Activated T-helper 9 cell treated with anti-CD3 and anti-CD28 coated beads, Interleukin-2, amount 50 U/mL, for 16 hours (primary cell): ENCODE results near the gene THBS2.
"Not testable (repeated sequence)": the region's sequence is repeated elsewhere in the genome, so short reads cannot be mapped to it uniquely, and the experiment has no call there.

Source experiments
- DNase-seq: peaks from one replicate; pipeline ENCODE4 v3.0.0-alpha.2; 2020; ENCODE audit warnings: low read depth

Gene THBS2

DNA sequence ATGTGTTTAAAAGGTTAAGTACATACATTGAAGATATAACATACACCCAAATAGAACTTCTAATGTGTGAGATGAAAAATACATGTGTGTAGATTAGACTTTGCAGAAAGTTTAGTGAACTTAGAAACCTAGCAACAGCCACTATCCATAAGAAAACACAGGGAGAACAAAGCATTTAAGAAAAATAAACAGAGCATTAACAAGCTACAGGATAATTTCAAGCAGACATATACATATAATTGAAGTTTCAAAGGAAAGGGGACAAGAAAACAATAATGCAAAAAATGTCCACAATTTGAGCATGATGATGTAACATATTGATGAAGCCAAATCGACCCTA, 18.2 kb upstream of the THBS2 start:
- DNase-seq: no peak

DNA sequence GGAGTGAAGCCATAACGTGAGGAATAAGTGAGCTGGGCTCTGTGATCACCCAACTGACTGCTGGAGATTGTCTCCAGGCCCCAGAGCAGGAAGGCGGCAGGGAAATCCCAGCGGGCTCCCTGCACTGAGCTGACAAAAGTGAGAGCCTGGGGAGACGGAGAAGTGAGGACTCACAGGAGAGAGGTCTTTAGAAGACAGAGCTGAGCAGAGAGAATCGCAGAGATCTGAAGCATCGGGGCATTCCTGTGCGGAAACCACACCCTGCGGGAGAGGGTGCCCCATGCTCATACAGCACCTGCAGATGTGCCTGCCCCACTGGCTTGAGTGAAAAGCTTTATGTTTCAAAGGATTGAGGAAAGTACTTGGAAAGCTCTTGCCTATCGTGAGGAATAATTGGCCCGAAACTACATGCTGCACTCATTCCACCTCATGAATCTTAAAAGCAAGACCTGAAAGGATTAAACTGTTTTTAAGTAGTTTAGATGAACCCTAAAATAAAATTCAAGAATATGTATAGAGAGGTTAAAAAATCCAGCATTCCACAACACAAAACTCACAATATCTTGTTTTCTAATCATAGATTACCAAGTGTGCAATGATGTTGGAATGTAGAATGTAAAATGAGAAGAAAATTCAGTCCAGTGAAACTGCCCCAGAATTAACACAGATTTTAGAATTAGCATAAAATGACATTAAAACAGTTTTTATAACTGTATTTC, 17.7 kb upstream of the THBS2 start:
- DNase-seq: no peak

DNA sequence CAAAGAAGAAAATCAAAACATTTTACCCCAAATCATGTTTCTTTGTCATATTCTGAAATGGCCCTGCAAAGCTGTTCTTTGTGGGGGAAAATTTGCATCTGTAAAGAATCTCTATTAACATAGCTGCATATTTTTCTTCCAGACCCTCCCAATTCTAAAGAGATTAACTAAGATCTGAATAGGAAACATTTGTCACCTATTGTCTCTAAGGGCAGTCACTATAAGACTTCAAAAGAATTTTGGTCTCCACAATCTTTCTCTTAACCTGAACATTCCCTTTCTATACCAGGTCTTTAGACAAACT, 16.4 kb upstream of the THBS2 start:
- DNase-seq: not testable (repeated sequence)

DNA sequence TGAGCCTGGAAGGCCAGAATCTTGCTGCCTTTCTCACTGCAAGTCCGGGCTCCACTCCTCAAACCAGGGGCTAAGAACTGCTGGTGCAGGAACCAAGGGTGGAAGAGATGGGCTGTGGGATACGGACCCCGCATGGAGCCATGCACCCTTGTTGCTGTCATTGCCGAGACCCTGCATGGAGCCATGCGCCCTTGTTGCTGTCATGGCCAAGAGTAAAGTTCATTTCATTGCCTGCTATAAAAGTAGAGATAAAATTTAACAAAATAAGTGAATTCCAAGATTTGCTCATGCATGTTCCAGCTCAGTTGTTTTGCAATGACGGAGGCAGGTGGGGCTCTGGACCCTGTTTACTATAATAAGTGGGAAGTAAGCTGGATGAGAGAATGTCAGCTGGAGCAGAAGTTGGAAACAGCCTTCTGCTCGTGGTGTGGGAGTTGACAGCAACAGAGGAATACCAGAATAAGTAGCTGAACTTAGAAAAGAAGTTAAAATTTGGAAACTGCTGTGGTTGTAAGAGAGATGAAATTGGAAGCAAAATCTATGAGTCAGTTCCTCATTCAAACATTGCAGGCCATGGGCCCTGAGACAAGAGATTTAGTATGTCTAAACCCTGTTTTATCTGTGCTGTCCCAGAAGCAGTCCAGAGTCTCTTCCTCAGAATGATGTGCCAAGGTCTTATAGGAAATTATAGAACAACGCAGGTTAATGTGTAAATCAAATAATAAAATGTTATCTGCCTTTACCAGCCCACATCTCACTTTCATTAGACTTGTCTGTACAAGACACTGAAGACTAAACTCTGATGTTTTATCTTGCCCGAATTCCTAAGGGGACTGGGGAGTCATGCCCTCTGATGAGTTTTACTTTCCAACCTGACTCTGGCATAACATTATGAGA, 15.8 kb upstream of the THBS2 start:
- DNase-seq: no peak

DNA sequence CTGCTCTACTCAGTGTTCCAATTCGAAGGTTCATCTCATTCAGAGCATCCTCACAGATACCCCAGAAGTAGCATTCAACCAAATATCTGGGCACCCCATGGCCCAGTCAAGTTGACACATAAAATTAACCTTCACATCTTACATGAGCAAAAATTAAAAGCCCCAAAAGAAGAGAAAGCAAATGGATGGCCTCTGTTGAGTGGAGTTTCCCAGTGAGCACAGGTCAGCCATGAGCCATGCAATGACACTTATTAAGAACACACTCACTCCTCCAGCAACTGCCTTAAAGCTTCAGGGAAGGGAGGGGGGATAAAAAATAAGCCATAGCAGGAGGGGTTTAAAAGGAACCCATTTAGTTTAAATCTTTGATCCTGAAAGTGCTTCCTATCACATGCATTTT, 14.6 kb upstream of the THBS2 start:
- DNase-seq: no peak

DNA sequence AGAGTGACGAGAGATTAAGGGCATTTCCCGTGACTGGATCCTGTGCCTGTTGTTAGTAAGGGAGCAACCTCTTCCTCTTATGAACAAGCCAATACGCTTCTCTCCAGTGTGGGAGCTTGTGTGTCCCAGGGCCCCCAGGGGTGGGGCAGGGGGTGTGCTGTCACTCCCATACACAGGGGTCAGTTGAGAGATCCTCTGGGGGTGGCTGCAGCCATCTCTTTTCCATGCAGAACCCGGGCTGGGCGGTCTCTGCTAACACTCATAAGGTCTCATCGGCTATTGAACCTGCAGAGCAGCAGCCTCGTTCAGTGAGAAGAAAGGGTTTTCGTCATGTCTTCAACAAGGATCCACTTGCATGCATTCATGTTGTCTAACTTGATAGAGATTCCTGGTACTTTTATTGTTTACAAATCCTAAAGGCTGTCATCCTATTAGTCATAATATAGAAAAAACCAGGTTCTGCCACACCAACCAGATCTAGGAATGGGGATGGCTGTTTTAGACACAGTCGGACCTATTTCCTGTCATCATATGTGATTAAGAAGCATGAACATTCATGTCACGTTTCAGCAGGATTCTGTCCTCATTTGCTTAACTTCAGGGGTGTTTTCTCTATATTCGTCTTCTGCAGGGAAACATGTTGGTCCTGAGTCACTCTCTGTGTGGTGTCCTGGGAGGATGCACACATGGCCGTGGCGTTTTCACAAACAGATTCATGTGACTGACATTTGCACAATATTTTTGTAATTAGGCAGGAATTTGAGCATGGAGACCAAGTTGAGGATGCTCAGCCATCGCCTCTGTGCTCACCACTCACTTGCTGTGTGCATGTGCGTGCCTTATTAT, 13.3 kb upstream of the THBS2 start:
- no peak for DNase-seq

DNA sequence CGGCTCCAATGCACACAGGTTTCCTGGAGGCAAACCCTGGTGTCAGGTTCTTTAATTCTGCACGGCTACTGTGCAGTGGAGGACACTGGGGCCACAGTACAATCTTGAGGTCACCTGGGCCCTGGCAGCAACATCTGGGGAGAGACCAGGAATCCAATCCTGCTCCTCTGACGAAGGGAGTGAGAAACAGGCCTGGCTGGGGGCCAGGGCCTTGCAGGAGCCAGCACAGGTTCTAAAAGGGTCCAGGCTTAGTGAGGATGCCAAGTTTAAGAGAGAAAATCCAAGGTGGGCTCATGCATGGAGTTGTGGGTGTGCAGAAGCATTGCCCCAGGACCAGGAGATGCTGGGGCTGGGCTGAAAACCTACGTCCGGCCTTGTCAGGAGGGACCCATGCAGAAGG, 12.6 kb upstream of the THBS2 start:
- no peak for DNase-seq

DNA sequence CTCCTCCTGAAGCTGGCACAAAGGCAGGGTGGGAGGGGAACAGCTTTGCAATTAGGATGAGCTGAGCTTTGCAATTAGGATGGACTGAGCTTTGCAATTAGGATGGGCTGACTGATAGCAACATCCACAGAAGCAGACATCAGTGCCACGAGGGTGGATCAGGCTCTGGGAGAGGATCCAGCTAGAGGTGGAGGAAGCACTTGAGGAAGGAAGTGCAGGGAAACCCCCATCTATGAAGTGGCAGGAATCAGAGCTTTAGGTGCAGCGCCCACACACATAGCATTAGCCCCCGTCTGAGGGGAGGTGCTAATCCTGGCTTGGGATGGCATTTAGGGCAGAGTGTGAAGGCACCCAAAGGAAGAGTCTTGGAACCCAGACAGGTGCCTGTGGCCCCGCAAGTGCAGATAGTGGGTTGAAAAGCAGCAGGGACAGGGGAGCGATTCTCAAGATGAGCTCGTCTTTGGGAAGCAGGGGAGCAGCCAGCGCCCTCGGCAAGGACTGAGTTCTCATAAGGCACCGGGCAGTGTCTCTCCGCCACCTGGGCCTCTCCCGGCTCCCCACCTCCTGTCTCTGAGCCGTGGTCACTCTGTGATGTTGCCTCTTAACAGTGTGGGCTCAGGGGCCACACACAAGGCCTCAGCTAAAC, 12.0 kb upstream of the THBS2 start:
- no peak for DNase-seq

DNA sequence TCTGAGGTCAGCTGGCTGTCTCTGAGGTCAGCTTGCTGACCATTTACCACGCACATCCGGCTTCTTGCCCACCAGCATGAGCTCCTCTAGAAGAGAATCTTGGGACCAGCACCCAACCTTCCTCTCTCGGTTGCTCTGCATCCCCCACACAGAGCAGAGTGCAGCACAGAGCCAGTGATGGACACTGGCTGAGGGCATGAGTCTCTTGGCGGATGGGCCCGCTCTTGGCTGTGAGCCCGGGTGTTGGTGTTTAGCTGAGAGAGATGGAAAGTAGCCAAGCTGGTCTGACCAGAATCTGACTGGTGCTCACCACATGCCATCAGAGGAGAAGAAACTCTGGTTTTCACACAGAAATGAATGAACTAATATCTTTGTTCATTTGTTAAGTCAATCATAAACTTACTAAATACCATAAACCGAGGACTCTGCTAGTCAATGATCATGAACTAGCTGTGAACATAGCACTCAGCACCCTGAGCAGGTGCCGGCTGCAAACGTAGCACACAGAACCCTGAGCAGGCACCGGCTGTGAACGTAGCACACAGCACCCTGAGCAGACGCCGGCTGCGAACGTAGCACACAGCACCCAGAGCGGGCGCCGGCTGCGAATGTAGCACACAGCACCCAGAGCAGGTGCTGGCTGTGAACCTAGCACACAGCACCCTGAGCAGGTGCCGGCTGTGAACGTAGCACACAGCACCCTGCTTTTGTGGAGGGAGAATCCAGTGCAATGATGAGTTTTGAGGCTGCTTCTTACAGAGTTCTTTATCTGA, 10.4 kb upstream of the THBS2 start:
- no peak for DNase-seq

DNA sequence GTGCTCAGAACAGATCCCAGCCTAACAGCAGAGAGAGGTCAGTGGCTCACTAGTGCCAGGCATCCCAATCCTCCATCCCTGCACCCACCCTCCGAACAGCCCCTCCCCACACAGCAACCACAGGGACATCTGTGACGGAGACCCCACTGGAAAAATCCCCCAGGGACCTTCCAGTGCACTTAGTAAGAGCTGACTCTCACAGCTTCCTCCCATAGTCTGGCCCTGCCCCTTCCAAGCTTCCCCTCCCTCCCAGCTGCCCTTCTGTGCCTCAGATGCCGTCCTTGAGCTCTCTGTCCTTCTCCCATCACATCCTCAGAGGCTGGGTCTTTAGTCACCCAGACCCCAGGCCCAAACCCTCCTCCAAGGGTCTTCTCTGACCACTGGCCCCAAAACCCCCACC, 9.7 kb upstream of the THBS2 start:
- no peak for DNase-seq

DNA sequence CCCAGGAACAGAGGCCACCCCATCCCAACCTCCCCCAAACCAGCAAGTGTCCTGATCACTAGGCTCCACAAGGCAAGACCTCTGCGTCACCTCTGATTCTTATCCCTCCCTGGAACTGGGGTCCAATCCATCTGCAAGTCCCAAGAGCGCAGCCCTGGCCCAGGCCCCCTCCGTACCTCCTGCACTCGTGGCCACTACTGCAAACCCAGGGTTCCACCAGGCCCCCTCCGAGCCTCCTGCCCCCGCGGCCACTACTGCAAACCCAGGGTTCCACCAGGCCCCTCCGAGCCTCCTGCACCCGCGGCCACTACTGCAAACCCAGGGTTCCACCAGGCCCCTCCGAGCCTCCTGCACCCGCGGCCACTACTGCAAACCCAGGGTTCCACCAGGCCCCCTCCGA, 9.0 kb upstream of the THBS2 start:
- DNase-seq: not testable (repeated sequence)

DNA sequence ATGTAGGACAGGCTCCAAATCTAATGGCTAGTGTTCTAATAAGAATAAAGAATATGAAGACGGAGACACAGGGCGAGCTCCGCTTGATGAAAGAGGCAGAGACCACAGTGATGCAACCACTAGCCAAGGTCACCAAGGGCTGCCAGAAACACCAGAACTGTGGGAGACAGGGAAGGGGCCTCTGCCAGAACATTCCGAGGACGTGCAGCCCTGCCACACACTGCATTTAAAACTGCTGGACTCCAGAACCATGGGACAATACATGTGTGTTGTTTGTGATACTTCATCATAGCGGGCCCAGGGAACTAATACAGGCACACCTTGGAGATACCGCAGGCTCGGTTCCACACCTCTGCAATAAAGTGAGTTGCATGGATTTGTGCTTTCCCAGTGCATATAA, 2.9 kb upstream of the THBS2 start:
- DNase-seq: no peak

DNA sequence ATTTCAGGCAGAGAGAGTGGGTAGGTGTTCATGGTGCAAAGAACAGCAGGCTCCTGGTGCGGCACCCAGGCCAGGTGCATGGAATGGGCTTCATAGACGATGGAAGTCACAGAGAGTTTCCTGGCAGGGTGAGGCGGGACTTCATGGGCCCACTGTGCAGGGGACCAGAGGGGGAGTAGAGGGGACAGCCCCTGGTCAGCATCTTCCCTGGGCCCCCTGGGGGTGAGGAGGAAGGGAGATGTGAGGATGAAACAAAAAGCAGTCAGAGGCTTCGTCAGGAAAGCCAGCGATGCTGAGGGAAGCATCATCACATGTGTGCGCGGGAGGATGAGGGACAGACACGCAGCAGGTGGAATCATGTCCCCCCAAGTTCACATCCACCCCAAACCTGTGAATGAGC, 2.4 kb upstream of the THBS2 start:
- DNase-seq: no peak

DNA sequence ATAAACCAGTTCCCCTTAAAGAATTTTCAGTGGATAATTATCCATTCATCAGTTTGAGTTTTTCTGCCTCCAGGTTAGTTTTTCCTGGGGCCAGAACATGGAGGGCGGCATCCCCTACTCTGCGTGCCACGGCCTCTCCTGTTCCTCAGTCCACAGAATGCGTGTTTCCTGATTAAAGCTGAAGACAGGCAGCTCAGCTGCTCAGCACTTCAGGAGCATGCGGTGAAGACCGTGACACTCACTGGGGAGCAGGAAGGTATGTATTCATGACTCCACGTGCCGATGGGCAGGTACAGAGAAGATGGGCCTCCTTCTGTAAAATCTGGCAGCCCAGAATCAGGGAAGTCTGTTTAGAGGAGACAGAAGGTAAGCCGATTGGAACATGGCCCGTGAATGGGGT, 2.0 kb upstream of the THBS2 start:
- DNase-seq: no peak

DNA sequence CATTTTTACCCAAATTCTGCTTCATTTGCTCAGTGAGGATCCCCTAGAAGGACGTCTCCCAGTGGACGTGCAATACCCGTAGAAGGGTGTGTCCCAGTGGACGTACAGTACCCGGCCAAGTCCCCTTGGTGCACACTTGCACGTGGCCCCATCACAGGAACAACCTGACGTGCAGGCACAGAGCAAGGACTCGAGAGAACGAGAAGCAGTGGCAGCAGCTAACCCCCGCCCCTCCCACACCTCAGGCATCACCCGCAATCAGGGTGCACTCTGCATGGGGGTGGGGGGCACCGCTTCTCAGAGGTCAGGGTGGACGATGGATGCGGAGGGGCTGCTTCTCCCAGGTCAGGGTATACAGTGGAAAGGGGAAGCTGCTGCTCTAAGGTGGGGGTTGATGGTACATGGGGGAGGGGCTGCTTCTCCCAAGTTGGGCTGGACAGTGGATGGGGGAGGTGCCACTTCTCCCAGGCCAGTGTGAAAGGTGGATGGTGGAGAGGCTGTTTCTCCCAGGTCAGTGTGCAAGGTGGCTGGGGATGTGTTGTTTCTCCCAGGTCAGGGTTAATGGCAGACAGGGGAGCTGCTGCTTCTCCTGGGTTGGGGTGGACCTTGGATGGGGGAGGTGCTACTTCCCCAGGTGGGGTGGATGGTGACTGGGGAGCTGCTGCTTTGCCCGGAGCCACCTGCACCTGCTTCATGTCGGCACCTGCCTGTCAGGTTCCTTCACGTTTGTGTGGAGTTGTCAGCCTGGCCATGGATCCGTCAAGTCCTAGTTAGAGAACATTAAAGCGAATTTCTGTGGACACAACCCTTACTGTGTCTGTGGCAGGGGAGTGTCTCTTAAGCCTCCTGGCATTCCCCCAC, 1.0 kb upstream of the THBS2 start:
- DNase-seq: no peak

DNA sequence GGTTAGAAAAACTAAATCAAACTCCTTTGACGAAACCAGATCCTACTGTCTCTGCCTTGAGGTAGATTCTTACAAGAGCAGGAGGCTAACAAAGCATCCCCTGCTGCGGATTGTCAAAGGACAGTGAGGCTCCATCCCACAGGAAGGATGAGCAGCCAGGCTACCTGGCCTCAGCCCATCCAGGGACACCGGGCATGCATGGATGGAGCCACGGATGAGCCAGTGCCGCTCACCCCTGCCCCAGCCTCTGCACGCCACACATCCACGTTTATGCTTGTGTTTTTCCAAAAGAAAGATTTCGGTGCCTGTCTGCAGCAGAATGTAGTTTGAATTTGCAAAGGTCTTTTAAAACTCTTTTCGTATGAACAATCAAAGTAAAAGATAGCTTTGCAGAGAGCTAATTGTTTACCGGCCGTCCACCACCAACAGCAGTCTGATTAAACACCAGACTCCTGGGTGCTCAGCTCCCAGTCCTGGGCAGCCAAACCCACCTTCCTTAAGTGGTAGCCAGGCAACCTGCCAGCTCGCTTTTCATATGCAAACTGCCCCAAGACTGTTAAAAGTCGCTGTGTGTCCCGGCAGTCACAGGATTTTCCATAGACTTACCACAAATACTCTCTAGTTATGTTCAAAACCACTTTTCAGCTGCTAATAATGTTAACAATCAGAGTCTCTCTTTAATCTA, 999 bp downstream of the THBS2 start:
- DNase-seq: no peak

DNA sequence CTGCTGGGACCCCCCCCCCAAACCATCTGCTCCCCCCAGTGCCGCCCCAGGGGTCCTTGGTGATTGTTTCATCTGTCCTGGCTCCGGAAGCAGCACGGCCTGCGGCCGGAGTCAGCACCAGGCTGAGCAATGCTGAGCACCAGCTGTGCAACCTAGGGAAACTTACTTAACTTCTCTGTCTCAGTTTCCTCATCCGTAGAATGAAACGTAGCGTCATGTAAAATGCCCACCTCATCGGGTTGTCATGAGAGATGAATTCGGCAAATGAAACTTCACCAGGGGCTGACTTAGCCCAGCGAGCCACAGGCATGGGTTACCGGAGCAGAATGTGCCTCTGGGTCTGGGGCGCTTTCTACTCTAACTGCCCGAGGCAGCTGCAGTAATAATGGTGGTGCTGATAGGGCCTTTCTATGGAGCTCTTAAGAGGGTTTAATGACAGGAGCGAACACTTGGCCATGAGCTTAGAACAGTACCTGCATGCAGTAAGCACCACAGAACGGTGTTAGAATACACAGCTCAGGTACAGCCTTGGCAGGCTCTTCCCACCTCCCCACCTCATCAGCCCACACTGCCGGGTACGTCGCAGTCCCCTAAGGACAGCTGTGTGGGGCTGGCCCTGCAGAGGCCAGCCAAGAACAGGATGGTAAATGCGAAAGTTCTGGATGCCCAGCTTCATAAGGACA, 1.7 kb downstream of the THBS2 start:
- DNase-seq: no peak

DNA sequence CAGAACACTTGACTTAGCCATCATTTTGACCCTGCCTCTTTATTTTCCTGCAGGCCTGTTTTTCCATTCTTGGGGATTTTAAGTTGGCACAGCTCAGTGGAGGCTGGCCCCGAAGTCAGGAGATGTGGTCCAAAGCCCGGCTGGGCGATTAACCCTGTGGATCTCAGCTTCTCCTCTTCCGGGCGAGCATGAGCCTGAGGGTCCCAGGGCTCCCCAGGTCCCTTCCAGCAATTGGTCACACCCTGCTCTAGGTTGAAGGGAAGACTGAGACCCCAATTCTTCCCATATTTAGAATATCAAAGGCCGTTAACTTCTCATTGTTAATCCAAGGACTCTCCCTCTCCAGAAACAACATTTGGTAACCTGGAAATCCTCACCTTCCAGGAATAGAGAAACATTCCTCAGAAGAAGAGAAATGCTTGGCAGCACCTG, 2.3 kb downstream of the THBS2 start:
- DNase-seq: no peak

DNA sequence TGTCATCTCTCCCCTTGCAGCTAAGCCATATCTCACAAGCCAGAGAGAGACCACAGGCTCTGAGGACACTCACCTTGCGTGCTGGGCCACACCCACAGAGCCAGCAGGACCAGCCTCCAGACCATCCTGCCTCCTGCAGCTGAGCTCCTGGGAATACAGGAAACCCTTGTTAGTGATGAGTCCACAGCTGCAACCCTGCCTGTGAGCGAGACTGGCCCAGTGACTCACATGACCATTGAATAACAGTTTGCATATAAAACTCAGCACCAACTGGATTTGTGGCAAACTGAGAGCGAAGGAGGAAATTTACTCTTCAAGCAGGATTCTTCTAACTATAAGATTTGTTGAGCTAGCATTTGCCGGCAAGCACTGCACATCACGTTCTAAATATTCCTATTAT, 3.0 kb downstream of the THBS2 start:
- no peak for DNase-seq
